Loucy (cell line): ENCODE data around the gene CFAP119.

Source experiments
- H2AFZ ChIP-seq: fragments of 200-600 bp; sonication (generic); 2 replicates; pipeline ENCODE4 v1.6.0; 2016; ENCODE audit warnings: antibody characterized with exemption, mild to moderate bottlenecking, low read length, moderate library complexity
- H3F3A ChIP-seq: fragments of 200-600 bp; 2 replicates; pipeline ENCODE4 v1.6.0; 2016; ENCODE audit warnings: antibody characterized with exemption, low read depth, mild to moderate bottlenecking
- H3K27me3 ChIP-seq: fragments of 200-600 bp; sonication (generic); 2 replicates; pipeline ENCODE4 v1.6.1; 2014; ENCODE audit warnings: low read length, mild to moderate bottlenecking; ENCODE audit not compliant: insufficient read depth, poor library complexity, severe bottlenecking
- H3K36me3 ChIP-seq: fragments of 200-600 bp; sonication (generic); 2 replicates; pipeline ENCODE4 v1.6.1; 2016; ENCODE audit warnings: low read length; ENCODE audit not compliant: insufficient read depth
- H3K4me1 ChIP-seq: fragments of 200-600 bp; sonication (generic); 2 replicates; pipeline ENCODE4 v1.5.1; 2014; ENCODE audit warnings: low read length, mild to moderate bottlenecking; ENCODE audit not compliant: insufficient read depth, poor library complexity, severe bottlenecking
- H3K4me2 ChIP-seq: fragments of 200-600 bp; sonication (generic); 2 replicates; pipeline ENCODE4 v1.6.0; 2014; ENCODE audit warnings: antibody characterized with exemption, low read length, low read depth, mild to moderate bottlenecking; ENCODE audit not compliant: poor library complexity, severe bottlenecking
- H3K4me3 ChIP-seq: fragments of 200-600 bp; sonication (generic); 2 replicates; pipeline ENCODE4 v1.5.1; 2014; ENCODE audit warnings: low read length, mild to moderate bottlenecking, mixed read lengths; ENCODE audit not compliant: poor library complexity, severe bottlenecking
- H3K79me2 ChIP-seq: fragments of 200-600 bp; sonication (generic); 2 replicates; pipeline ENCODE4 v1.6.1; 2014; ENCODE audit warnings: low read length; ENCODE audit not compliant: insufficient read depth
- H3K9ac ChIP-seq: fragments of 200-600 bp; sonication (generic); 2 replicates; pipeline ENCODE4 v1.6.0; 2014; ENCODE audit warnings: mild to moderate bottlenecking, low read depth, low read length, moderate library complexity; ENCODE audit not compliant: poor library complexity, severe bottlenecking
- H3K9me2 ChIP-seq: fragments of 200-600 bp; sonication (generic); replicated peaks from 2 replicates; pipeline ENCODE4 v1.6.1; 2016; ENCODE audit warnings: low read depth, low read length, mixed read lengths
- H3K9me3 ChIP-seq: fragments of 200-600 bp; sonication (generic); 2 replicates; pipeline ENCODE4 v1.6.1; 2014; ENCODE audit warnings: mild to moderate bottlenecking, antibody characterized with exemption, low read length, low read depth; ENCODE audit not compliant: insufficient read depth
- H4K20me1 ChIP-seq: fragments of 200-600 bp; sonication (generic); 2 replicates; pipeline ENCODE4 v1.6.0; 2014; ENCODE audit warnings: antibody characterized with exemption, low read length, mild to moderate bottlenecking; ENCODE audit not compliant: insufficient read depth, poor library complexity, severe bottlenecking
- CTCF ChIP-seq: fragments of 200-600 bp; sonication (generic); conservative IDR thresholded peaks from 2 replicates; pipeline ENCODE4 v1.5.1; 2014; ENCODE audit warnings: mild to moderate bottlenecking, antibody characterized with exemption, low read length
- EZH2phosphoT487 ChIP-seq: fragments of 200-600 bp; IDR thresholded peaks from 2 replicates; pipeline ENCODE4 v1.6.1; 2018; ENCODE audit warnings: antibody characterized with exemption, mild to moderate bottlenecking, moderate library complexity, borderline replicate concordance

The CFAP119 gene

GRCh38 chr16:30724641-30725417 lies 37.0 kb downstream of the CFAP119 start:
- Histone ChIP-seq H3K36me3 (peaks cover 83% of the 10 kb centered on the region), H3F3A (no peaks in the 10 kb centered on the region), H3K27me3 (no peaks in the 10 kb centered on the region), H3K4me1 (no peaks in the 10 kb centered on the region), H3K79me2 (peaks cover 4% of the 10 kb centered on the region; the same call in 1 of the 2 replicates), H3K9ac (no peak overlapping the region), H4K20me1 (peaks cover 10% of the 10 kb centered on the region), H2AFZ (no peak overlapping the region), H3K4me2 (no peak overlapping the region), H3K4me3 (no peak overlapping the region), H3K9me2 (no peaks in the 10 kb centered on the region), H3K9me3 (no peaks in the 10 kb centered on the region)
- TF ChIP-seq CTCF (no peak), EZH2phosphoT487 (no peak)

GRCh38 chr16:30723725-30724355 lies 38.0 kb downstream of the CFAP119 start:
- H3K4me3 ChIP-seq: no peak overlapping the region
- no peaks in the 10 kb centered on the region for H3K4me1 ChIP-seq
- no peaks in the 10 kb centered on the region for H3K9me3 ChIP-seq
- TF ChIP-seq EZH2phosphoT487 (no peak), CTCF (no peak)
- no peaks in the 10 kb centered on the region for H3K9me2 ChIP-seq
- no peaks in the 10 kb centered on the region for H3F3A ChIP-seq
- no peak overlapping the region for H3K9ac ChIP-seq
- H4K20me1 ChIP-seq: peaks cover 15% of the 10 kb centered on the region
- no peak overlapping the region for H2AFZ ChIP-seq
- H3K79me2 ChIP-seq: peaks cover 9% of the 10 kb centered on the region; the same call in 1 of the 2 replicates
- peaks cover 81% of the 10 kb centered on the region for H3K36me3 ChIP-seq
- H3K4me2 ChIP-seq: no peak overlapping the region
- H3K27me3 ChIP-seq: no peaks in the 10 kb centered on the region

GRCh38 chr16:30722916-30723315 lies 38.9 kb downstream of the CFAP119 start:
- Histone ChIP-seq H2AFZ (no peak overlapping the region), H3F3A (no peaks in the 10 kb centered on the region), H3K4me2 (no peak overlapping the region), H3K4me1 (no peaks in the 10 kb centered on the region), H3K36me3 (peaks cover 79% of the 10 kb centered on the region), H3K27me3 (no peaks in the 10 kb centered on the region), H3K9me2 (no peaks in the 10 kb centered on the region), H3K9me3 (no peaks in the 10 kb centered on the region), H4K20me1 (peaks cover 16% of the 10 kb centered on the region), H3K79me2 (peaks cover 16% of the 10 kb centered on the region; the same call in 1 of the 2 replicates), H3K4me3 (no peak overlapping the region), H3K9ac (no peak overlapping the region)
- TF ChIP-seq CTCF (no peak), EZH2phosphoT487 (no peak)
